ENCODE results near the gene CRADD.

DNA sequence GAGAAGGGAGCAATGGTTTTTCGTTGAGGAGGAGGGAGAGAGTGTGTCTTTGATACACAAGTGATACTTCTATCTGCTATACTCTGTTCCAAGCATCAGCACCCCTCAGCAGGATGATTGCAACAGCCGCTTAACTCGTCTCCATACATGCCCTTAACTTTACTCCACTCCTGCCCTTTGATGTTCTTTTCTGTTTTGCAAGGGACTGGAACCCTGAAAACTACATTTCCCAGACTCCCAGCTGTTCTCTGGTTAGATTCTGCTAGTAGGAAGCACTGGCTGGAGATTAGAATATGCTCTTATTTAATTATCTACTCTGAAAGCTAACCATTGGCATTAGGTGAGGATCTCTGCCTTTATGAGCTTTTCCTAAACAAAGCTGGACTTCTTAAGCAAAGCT, 23.5 kb upstream of the CRADD start:
- no peak for TF ChIP-seq CTCF (IDR thresholded peaks at IDR 0.05)
- no peak for TF ChIP-seq POLR2A (IDR thresholded peaks at IDR 0.05)
